ENCODE measurements around the gene CROCC2.
A peak's percentile ranks its signal among the peaks of the same experiment; 100 is the strongest.

Gene CROCC2

GRCh38 chr2:240905176-240905781 lies 857 bp upstream of the CROCC2 start:
- no peak for DNase-seq (ENCODE audit: low spot score)

DNA sequence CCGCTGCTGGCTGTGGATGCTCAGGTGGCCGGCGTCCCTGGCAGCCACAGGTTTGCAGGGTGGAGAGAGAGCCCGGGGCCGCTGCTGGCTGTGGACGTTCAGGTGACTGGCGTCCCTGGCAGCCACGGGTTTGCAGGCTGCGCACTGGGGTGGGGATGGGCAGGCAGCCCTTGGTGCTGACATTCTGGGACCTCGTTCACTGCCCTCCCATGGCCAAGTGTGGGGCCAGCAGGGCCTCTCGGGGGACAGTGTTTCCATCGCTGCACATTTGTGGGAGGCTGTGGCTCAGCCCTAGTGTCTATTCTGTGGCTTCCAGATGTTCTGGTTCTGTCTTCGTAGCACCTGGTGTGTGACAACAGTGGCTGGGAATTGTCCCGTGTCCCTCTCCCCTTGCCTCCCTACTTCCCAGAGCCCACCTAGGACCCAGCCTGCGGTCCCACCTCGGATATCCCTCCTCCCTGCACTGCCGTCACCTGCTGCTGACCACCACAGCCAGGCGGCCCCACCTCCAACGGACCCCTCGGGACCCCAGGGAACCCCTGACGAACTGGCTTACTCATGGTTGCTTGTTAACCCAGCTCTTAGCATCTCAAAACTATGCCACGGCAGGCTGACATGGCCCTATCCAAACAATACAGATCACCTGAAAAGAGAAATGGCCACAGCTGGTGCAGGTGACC lies 915 bp downstream of the CROCC2 start:
- no peak for DNase-seq (ENCODE audit: low spot score)

- DNase-seq (ENCODE audit: low spot score), result no peak
Measured at GRCh38 chr2:240909216-240909974, 3.3 kb downstream of the CROCC2 start.

- DNase-seq (ENCODE audit: low spot score), result no peak
Measured at GRCh38 chr2:240911641-240912265, 5.6 kb downstream of the CROCC2 start.

DNA sequence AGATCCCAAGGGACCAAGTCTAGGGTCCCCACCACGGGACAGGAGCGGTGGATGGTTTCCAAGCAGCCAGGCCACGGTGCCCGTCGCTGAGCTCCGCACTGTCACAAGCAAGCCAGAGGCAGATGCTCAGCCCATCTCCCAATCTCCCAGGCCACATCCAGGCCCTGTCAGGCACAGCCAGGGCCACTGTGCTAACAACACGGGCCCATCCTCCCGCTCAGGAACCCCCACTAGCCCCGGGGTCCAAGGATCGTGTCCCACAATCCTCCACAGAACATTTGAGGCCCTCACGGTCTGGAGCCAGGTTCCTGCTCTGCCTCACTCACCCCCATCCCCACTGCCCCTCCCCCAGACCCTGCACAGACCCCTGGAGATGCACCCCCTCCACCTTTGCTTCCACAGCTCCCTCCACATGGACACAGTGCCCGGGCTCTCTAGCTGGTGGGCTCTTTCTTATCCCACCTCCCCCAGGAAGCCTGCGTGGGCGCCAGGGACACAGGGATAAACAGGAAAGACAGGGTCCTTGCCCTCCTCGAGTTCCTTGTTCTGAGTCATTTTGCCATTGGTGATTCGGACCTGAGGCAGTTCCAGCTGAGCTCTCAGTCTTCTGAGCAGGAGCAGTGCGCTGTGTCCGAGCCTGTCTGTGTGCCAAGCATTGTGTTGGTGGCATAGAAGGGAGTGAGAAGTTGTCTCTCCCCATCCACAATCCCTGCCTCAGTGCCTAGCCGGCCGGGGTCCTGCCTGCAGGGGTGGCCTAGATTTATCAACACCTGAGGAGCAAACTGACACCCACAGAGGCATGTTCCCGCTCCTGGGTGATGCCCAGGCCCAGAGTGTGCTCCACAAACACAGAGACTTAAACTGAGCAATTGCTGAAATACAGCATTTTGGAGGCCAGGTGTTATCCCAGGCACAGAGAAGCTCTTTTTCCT lies 7.0 kb downstream of the CROCC2 start:
- no peak for DNase-seq (ENCODE audit: low spot score)

DNA sequence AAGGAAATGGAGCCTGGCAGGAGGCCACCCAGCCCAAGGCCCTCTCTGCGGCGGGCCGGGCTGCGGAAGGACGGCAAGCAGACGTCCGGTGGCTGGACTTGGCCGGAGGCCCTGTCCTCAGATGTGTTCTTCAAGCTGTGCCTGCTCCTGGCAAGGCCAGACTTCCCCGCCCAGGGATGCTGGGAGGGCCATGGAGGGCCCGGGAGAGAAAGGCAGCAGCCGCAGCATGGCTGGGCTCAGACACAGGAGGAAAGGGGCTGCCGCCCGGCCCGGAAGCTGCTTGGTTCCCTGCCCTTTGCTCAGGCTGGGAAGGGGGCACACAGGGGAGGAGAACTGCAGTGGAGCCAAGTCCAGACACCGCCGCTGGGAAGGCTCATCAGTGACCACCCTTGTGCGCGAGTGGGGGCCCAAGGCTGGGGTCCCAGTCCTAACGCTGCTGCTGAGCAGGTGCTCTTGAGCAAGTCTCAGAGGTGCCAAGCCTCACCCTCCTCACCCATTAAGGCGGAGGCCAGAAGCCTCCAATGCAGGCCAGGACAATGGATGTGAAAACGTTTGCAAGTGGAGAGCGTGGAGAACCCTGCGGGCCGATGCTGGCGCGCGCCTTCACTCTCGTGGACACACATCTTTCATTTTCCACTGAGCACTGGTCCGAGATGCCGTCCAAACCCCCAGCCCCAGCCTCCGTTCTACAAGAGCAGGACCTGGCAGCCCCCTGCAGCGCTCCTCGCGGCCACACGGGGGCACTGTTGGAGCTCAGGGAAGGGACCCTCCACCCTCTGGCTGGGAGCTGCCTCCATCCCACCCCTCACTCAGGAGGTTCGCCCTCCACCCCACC lies 7.9 kb downstream of the CROCC2 start:
- peak; percentile 90 for DNase-seq (ENCODE audit: low spot score)

- DNase-seq (ENCODE audit: low spot score), result no peak
Measured at GRCh38 chr2:240914645-240915525, 8.7 kb downstream of the CROCC2 start.

DNA sequence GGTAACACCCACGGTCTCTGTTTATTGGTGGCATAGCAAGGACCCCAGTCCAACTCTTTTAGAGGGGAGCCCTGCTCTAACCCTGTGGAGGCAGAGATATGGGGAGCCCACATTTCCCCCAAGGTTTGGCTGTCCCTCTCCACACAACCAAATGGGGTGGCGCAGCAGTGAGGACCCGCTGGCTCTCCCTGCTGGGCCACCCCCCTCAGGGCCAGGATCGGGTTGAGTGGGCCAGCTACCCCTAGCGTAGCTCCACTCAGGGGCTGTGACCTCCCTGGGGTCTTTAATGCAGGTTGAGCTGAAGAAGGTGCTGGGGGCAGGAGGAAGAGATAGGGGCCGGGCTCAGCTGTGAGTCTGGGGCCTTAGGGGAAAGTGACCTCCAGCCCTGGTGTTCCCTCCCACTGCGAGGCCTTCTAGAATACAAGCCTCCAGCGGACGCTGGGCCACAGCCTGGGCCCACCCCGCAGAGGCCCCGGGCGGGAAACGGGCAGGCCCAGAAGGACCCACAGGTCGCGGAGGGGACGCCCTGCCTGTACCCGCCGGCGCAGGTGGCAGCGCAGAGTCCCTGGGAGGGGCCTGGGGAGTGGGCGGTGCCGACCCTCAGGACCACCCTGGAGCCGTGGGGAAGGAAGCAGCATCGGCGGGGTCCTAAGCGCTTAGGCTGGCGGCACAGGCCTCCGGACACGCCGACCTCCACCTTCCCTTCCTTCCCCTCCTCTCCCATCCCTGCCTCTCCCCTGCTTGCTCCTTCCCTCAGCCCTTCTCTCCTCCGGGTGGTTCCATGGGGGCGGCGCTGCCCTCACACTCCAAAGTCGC lies 9.6 kb downstream of the CROCC2 start:
- DNase-seq (ENCODE audit: low spot score), result no peak

DNA sequence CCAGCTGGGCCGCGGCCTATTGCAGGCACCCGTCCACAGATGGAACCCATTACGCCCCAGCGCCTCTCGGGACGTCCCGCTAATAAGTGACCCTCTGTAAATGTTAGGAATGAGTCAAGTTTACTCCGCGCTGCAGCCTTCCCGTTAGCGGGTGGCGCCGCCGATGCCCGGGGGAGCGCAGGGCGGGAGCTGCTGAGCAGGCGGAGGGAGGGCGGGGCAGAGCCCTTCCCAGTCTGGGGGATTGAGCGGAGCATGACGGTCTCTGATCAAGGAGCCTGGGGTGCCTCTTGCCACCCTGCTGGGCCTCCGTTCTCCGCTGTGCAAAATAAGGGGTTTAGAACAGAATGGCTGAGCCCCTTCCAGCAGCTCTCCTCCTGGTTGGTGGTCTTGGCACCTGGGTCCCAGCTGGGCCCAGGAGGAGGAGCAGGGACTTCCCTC lies 10.5 kb downstream of the CROCC2 start:
- peak; percentile 69 for DNase-seq (ENCODE audit: low spot score)

DNA sequence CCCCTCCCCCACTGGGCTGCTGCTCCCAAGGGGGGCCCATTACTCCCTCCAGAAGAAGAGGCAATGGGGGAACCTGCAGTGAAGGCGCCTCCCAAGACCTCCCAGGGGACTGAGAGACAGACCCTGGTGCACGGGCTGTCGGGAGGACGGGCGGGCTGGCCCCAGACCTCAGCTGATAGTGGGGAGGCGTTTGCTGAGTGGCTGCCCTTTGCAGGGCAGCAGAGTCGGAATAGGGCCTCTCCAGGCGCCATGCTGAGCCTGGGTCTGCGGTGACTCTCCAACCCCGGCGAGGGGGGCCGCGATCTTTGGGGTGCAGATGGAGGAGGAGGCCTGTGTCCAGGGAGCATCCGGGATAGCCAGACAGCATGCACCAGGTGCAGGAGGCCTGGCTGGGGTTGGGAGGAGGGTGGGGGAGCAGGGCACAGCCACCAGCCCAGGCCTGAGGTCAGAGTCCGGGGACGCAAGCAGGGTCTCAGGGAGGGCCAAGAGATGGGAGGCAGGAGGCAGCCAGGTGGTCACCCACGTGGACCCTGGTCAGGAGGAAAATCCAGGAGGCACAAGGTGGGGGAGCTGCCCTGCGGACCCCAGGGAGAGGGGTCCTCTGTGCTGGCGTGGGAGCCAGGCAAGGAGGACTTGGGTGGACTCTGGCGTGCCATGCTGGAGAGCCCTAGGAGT lies 11.0 kb downstream of the CROCC2 start:
- DNase-seq (ENCODE audit: low spot score), result peak; percentile 43

GRCh38 chr2:240917684-240918257 lies 11.6 kb downstream of the CROCC2 start:
- peak; percentile 43 for DNase-seq (ENCODE audit: low spot score)

DNA sequence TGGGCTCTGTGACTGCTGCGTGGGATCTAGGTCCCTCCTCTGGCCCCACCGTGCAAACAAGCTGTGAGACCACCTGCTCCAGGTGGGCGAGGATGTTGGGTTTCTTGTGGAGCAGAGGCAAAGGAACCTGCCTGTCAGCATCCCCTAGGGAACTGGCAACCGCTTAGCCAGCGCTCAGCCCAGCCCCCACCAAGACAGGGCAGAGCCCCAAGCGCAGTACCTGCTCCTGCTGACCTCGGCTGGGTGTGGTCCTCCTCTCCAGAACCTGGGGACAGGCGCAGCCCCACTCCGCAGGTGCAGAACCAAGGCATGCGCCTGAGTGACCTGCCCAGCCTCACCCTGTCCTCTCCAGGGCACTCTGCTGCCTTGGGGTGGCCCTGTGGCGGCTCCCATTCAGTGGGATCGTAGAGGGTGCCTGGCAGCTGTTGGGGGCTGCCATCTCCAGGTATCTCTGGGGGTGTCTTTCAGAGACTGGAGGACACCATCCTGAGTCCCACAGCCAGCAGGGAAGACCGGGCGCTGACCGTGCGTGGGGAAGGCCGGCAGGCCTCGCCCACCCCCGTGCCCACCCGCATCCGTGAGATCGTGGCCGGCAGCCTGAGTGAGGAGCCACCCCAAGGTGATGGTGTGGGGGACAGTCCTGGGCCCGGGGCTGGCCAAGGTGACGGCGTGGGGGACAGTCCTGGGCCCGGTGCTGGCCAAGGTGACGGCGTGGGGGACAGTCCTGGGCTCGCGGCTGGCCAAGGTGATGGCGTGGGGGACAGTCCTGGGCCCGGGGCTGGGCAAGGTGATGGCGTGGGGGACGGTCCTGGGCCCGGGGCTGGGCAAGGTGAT lies 12.3 kb downstream of the CROCC2 start:
- DNase-seq (ENCODE audit: low spot score), result peak; percentile 43

GRCh38 chr2:240919161-240919781 lies 13.1 kb downstream of the CROCC2 start:
- DNase-seq (ENCODE audit: low spot score), result peak; percentile 45

- peak; percentile 44 for DNase-seq (ENCODE audit: low spot score)
Measured at GRCh38 chr2:240919786-240920782, 13.9 kb downstream of the CROCC2 start.

DNA sequence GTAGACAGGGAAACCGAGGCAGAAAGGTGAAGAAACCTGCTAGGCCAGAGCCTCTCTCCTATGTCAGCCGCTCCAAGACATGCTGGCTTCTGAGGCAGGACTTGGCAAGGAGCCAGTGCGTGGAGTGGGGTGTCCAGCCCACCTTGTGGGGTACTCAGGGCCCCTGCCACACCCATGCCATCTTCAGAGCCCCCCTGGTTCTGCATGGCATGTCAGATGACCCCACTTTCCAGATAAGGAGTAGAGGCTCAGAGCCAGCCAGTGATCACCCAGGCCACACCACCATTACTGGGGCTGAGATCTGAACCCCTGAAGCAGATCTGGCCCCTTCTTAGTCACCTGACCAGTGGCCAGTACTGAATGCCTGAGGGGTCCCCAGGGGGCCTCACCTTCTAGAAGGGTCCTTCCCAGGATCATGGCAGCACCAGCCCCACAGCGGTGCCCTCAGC lies 14.7 kb downstream of the CROCC2 start:
- no peak for DNase-seq (ENCODE audit: low spot score)
